Keratinocyte (primary cell): ENCODE data around the gene FREM3.

ENCODE experiments used
- EZH2 ChIP-seq: IDR thresholded peaks from one replicate; pipeline ENCODE4 v1.6.1; 2012; ENCODE audit warnings: inconsistent platforms, mild to moderate bottlenecking, low read length, moderate library complexity
- TF ChIP-seq, protein P1 (sequence below), 3 experiments: IDR thresholded peaks in 1 of 3; conservative IDR thresholded peaks in 1 of 3; optimal IDR thresholded peaks in 1 of 3; 2 replicates in 2 of 3; 3 replicates in 1 of 3; pipeline versions ENCODE3 to v1.5.1; 2011; ENCODE audit warnings: low read length in 3 of 3, mild to moderate bottlenecking in 3 of 3, moderate library complexity in 2 of 3, control low read depth in 1 of 3, inconsistent platforms in 1 of 3; ENCODE audit not compliant: insufficient read depth in 2 of 3; ENCODE audit errors: extremely low read depth in 1 of 3

DNA sequence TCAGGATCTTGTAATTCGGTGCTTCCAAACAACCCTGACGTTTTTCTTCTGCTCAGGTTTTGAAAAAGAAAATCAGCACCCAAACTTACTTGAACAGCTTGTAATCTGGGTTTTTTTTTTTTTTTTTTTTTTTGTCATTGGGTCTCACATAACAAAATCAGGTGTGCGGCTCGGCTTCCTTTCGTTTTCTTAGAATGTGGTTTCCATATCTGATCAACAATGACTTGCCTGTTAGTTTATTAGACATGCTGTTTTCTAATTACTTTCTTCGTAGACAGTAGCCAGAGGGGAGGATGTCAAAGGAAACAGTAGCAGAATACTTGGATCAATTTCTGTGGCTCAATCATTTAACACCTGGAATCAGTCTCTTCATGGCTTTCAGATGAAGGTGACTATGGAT is 890 bp upstream of the FREM3 start:
- no peak for TF ChIP-seq EZH2
- TF ChIP-seq, protein P1, sequence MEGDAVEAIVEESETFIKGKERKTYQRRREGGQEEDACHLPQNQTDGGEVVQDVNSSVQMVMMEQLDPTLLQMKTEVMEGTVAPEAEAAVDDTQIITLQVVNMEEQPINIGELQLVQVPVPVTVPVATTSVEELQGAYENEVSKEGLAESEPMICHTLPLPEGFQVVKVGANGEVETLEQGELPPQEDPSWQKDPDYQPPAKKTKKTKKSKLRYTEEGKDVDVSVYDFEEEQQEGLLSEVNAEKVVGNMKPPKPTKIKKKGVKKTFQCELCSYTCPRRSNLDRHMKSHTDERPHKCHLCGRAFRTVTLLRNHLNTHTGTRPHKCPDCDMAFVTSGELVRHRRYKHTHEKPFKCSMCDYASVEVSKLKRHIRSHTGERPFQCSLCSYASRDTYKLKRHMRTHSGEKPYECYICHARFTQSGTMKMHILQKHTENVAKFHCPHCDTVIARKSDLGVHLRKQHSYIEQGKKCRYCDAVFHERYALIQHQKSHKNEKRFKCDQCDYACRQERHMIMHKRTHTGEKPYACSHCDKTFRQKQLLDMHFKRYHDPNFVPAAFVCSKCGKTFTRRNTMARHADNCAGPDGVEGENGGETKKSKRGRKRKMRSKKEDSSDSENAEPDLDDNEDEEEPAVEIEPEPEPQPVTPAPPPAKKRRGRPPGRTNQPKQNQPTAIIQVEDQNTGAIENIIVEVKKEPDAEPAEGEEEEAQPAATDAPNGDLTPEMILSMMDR (optimal IDR thresholded peaks at IDR 0.05 in 1 of 3, IDR thresholded peaks at IDR 0.05 in 1 of 3, conservative IDR thresholded peaks at IDR 0.05 in 1 of 3; ENCODE audit: extremely low read depth in 1 of 3, insufficient read depth in 2 of 3, low read length in 3 of 3), result no peak
